WTC11 (cell line): Measurements from ENCODE around the gene KNL1. TPM values are rescaled to one million over a fixed set of nuclear protein-coding genes. Genes with fewer than 3 reads are reported as not detected.

Source experiments
- ATAC-seq: fragments of 200-7000 bp; cut with Tn5 transposase; 2 replicates; pipeline ENCODE4 v1.10.0; 2021; ENCODE audit warnings: mild to moderate bottlenecking, moderate library complexity
- CTCF ChIA-PET: fragments of 300-600 bp; sonication (Branson Sonifier 250); formaldehyde crosslinking; loops from one replicate; lab custom pipeline; 2021; ENCODE audit warnings: antibody characterized with exemption; lab: Charles Lee
- POLR2A ChIA-PET: fragments of 350-600 bp; sonication (Branson Sonifier 250); formaldehyde crosslinking; loops from one replicate; lab custom pipeline; 2021; ENCODE audit warnings: antibody characterized with exemption; lab: Charles Lee
- DNase-seq: peaks from one replicate; pipeline ENCODE4 v3.0.0; 2021; ENCODE audit warnings: low spot score
- H3K27ac Mint-ChIP-seq: 2 replicates; pipeline ENCODE4 v1.8.0; 2021; ENCODE audit warnings: mixed read lengths
- H3K27me3 Mint-ChIP-seq: 2 replicates; pipeline ENCODE4 v1.8.0; 2021; ENCODE audit warnings: low read depth, mild to moderate bottlenecking, moderate library complexity, mixed read lengths
- H3K36me3 Mint-ChIP-seq: 2 replicates; pipeline ENCODE4 v1.8.0; 2021; ENCODE audit warnings: mixed read lengths
- H3K4me1 Mint-ChIP-seq: 2 replicates; pipeline ENCODE4 v1.8.0; 2022; ENCODE audit warnings: mixed read lengths
- H3K4me3 Mint-ChIP-seq: 2 replicates; pipeline ENCODE4 v1.8.0; 2021; ENCODE audit warnings: mild to moderate bottlenecking, moderate library complexity, mixed read lengths
- H3K9me3 Mint-ChIP-seq: 2 replicates; pipeline ENCODE4 v1.8.0; 2021; ENCODE audit warnings: mixed read lengths
- ELF4 ChIP-seq: sonication (generic); formaldehyde crosslinking; IDR thresholded peaks from 2 replicates; pipeline ENCODE4 v1.8.1; 2022; ENCODE audit warnings: low read depth, mild to moderate bottlenecking, moderate library complexity, missing genetic modification reagents
- FOXP1 ChIP-seq: sonication (generic); formaldehyde crosslinking; IDR thresholded peaks from 2 replicates; pipeline ENCODE4 v1.8.0; 2022; ENCODE audit warnings: missing genetic modification reagents, mild to moderate bottlenecking, moderate library complexity, borderline replicate concordance
- GRHL2 ChIP-seq: fragments of 250-450 bp; sonication (Bioruptor Pico); IDR thresholded peaks from 2 replicates; pipeline ENCODE4 v1.8.0; 2022; ENCODE audit warnings: mild to moderate bottlenecking, moderate library complexity; ENCODE audit not compliant: insufficient replicate concordance, severe bottlenecking
- GTF2I ChIP-seq: fragments of 250-450 bp; sonication (Bioruptor Pico); conservative IDR thresholded peaks from 2 replicates; pipeline ENCODE4 v1.4.0; 2021; ENCODE audit warnings: mild to moderate bottlenecking
- NR3C1 ChIP-seq: sonication (generic); formaldehyde crosslinking; conservative IDR thresholded peaks from 2 replicates; pipeline ENCODE4 v1.8.1; 2023; ENCODE audit warnings: low read depth, mild to moderate bottlenecking, missing genetic modification reagents
- SMAD3 ChIP-seq: sonication (generic); formaldehyde crosslinking; IDR thresholded peaks from 2 replicates; pipeline ENCODE4 v1.8.0; 2022; ENCODE audit warnings: missing genetic modification reagents, mild to moderate bottlenecking, borderline replicate concordance
- SOX15 ChIP-seq: fragments of 250-450 bp; sonication (Bioruptor Pico); IDR thresholded peaks from 2 replicates; pipeline ENCODE4 v1.9.0; 2021; ENCODE audit warnings: mild to moderate bottlenecking
- TCF7 ChIP-seq: sonication (generic); formaldehyde crosslinking; IDR thresholded peaks from 2 replicates; pipeline ENCODE4 v1.8.0; 2022; ENCODE audit warnings: mild to moderate bottlenecking, low read depth, missing genetic modification reagents, moderate library complexity
- ZBTB21 ChIP-seq: sonication (generic); formaldehyde crosslinking; IDR thresholded peaks from 2 replicates; pipeline ENCODE4 v1.8.1; 2023; ENCODE audit warnings: mild to moderate bottlenecking, missing genetic modification reagents, borderline replicate concordance
- ZNF121 ChIP-seq: sonication (generic); formaldehyde crosslinking; IDR thresholded peaks from 2 replicates; pipeline ENCODE4 v1.8.0; 2023; ENCODE audit warnings: missing genetic modification reagents
- ZNF416 ChIP-seq: fragments of 250-450 bp; sonication (Bioruptor Pico); IDR thresholded peaks from 2 replicates; pipeline ENCODE4 v1.9.0; 2021; ENCODE audit warnings: mild to moderate bottlenecking, inconsistent platforms
- ZNF423 ChIP-seq: fragments of 250-450 bp; sonication (Bioruptor Pico); IDR thresholded peaks from 2 replicates; pipeline ENCODE4 v2.1.2; 2022; ENCODE audit warnings: mild to moderate bottlenecking, moderate library complexity
- total RNA-seq: library from RNA; stranded (reverse); gene quantifications from 3 replicates; pipeline ENCODE4 v1.2.3, GENCODE V29; 2021
- TF ChIP-seq, protein P1 (sequence below): fragments of 250-450 bp; sonication (Bioruptor Pico); IDR thresholded peaks from 2 replicates; pipeline ENCODE4 v1.9.0; 2021; ENCODE audit warnings: moderate library complexity, mild to moderate bottlenecking, inconsistent platforms, borderline replicate concordance
- TF ChIP-seq, protein P2 (sequence below): sonication (generic); formaldehyde crosslinking; IDR thresholded peaks from 2 replicates; pipeline ENCODE4 v1.8.0; 2023; ENCODE audit warnings: mild to moderate bottlenecking, missing genetic modification reagents
- TF ChIP-seq, protein P3 (sequence below): sonication (generic); formaldehyde crosslinking; IDR thresholded peaks from 2 replicates; pipeline ENCODE4 v1.8.1; 2023; ENCODE audit warnings: mild to moderate bottlenecking, missing genetic modification reagents, borderline replicate concordance
- TF ChIP-seq, protein P4 (sequence below): sonication (generic); formaldehyde crosslinking; IDR thresholded peaks from 2 replicates; pipeline ENCODE4 v1.8.0; 2022; ENCODE audit warnings: mild to moderate bottlenecking, missing genetic modification reagents
- TF ChIP-seq, protein P5 (sequence below): sonication (generic); formaldehyde crosslinking; IDR thresholded peaks from 2 replicates; pipeline ENCODE4 v1.8.0; 2022; ENCODE audit warnings: missing genetic modification reagents
- TF ChIP-seq, protein P6 (sequence below): sonication (generic); formaldehyde crosslinking; IDR thresholded peaks from 2 replicates; pipeline ENCODE4 v1.8.0; 2022; ENCODE audit warnings: mild to moderate bottlenecking, missing genetic modification reagents
- TF ChIP-seq, protein P7 (sequence below): sonication (generic); formaldehyde crosslinking; IDR thresholded peaks from 2 replicates; pipeline ENCODE4 v1.8.0; 2022; ENCODE audit warnings: mild to moderate bottlenecking, missing genetic modification reagents
- TF ChIP-seq, protein P8 (sequence below): fragments of 250-450 bp; sonication (Bioruptor Pico); IDR thresholded peaks from 2 replicates; pipeline ENCODE4 v1.9.0; 2021; ENCODE audit warnings: mild to moderate bottlenecking

KNL1 gene
- total RNA-seq, 1 experiment from 2014 or later, result 24.0 TPM

DNA sequence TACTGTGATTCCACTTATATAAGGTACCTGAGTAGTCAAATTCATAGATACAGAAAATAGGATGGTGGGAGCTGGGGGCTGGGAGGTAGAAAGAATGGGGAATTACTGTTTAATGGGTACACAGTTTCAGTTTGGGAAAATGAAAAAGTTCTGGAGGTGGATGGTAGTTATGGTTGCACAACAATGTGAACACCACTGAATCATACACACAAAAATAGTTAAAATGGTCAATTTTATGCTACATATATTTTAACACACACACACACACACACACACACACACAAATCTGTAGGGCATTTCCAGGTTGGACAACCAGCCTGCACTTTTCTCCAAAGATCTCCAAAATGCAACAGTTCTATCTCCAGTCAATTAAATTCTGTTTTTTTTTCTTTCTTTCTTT is 30.6 kb upstream of the KNL1 start:
- Mint-ChIP-seq H3K9me3 (no peaks in the 10 kb centered on the region), H3K36me3 (no peaks in the 10 kb centered on the region), H3K4me3 (0 out of 2 replicates have a peak overlapping the region, but pooled peaks have one; percentile 89), H3K27ac (no peak overlapping the region), H3K27me3 (no peaks in the 10 kb centered on the region), H3K4me1 (peaks cover 24% of the 10 kb centered on the region)
- TF ChIP-seq GRHL2 (no peak), ELF4 (CRISPR knock-in tag) (no peak)
- TF ChIP-seq, protein P1, sequence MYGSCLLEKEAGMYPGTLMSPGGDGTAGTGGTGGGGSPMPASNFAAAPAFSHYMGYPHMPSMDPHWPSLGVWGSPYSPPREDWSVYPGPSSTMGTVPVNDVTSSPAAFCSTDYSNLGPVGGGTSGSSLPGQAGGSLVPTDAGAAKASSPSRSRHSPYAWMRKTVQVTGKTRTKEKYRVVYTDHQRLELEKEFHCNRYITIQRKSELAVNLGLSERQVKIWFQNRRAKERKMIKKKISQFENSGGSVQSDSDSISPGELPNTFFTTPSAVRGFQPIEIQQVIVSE (CRISPR knock-in tag), result no peak
- ATAC-seq, result no peak
- CTCF ChIA-PET, result no interaction called here
- POLR2A ChIA-PET, result no interaction called here
- DNase-seq, result no peak

DNA sequence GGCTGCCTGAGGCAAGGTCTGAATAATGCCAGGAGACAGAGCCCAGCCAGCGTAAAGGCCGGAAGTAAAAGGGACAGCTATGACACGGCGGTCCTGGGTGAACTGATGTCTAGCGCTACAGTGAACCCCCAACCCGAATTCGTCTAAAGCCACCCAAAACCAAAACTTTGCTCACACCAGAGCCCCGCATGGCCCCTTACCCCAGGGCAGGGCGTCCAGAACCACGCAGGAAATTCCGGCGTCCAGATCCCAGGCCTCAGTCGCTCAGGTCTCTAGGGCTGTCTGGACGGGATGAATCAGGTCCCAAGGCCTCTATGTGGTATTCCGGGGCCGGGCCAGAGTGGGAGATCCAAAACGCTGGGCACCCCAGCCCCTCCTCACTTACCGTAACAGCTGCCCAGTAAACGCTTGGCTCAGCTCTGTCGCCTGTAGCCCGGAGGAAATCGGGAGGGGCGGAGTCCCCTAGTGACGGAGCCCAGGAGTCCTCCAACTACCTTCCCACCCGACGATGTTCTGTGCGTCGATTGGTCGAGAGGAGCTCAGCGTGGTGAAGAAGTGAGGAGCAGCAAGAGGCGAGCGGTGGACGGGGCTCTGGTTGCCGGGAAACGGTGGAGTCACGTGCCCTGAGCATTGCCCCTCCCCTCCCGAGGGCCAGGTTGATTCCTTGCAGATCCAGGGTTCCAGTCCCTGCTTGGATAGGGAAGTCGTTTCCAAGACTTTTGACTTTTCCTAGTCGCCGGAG is 29.3 kb upstream of the KNL1 start, which contains the start of gene CCDC32:
Gene CCDC32 (minus strand): TSS at position 452 of the 742 bp plus-strand sequence. CDS start 2,027 bp downstream, outside the sequence.
- Mint-ChIP-seq H3K4me1 (peaks cover 23% of the 10 kb centered on the region), H3K4me3 (peak within 1 kb of the TSS; percentile 89), H3K36me3 (no peaks in the 10 kb centered on the region), H3K27me3 (no peaks in the 10 kb centered on the region), H3K27ac (peak within 1 kb of the TSS; percentile 92), H3K9me3 (no peaks in the 10 kb centered on the region)
- DNase-seq (peak; percentile 97), ATAC-seq (peak; percentile 98)
- POLR2A ChIA-PET, result interaction anchor here (0.5 to 1.1 kb wide), 6 partner anchors 10 to 764 kb away, joined by 3 to 5 read pairs (median 3); no protein-coding TSS in a partner anchor
- CTCF ChIA-PET, result interaction anchor here (0.5 to 1.9 kb wide), 20 partner anchors 8 to 578 kb away, joined by 3 to 15 read pairs (median 4); partner anchors contain the start of gene VPS18
- TF ChIP-seq NR3C1 (CRISPR knock-in tag) (no peak), GTF2I (CRISPR knock-in tag) (no peak), FOXP1 (CRISPR knock-in tag) (no peak), SMAD3 (CRISPR knock-in tag) (peak; percentile 44; the same call in 1 of the 2 replicates), ZNF423 (no peak), ZNF121 (CRISPR knock-in tag) (peak; percentile 41; the same call in 1 of the 2 replicates), TCF7 (CRISPR knock-in tag) (no peak), ZBTB21 (CRISPR knock-in tag) (no peak), ZNF416 (no peak), SOX15 (no peak)
- TF ChIP-seq, protein P2, sequence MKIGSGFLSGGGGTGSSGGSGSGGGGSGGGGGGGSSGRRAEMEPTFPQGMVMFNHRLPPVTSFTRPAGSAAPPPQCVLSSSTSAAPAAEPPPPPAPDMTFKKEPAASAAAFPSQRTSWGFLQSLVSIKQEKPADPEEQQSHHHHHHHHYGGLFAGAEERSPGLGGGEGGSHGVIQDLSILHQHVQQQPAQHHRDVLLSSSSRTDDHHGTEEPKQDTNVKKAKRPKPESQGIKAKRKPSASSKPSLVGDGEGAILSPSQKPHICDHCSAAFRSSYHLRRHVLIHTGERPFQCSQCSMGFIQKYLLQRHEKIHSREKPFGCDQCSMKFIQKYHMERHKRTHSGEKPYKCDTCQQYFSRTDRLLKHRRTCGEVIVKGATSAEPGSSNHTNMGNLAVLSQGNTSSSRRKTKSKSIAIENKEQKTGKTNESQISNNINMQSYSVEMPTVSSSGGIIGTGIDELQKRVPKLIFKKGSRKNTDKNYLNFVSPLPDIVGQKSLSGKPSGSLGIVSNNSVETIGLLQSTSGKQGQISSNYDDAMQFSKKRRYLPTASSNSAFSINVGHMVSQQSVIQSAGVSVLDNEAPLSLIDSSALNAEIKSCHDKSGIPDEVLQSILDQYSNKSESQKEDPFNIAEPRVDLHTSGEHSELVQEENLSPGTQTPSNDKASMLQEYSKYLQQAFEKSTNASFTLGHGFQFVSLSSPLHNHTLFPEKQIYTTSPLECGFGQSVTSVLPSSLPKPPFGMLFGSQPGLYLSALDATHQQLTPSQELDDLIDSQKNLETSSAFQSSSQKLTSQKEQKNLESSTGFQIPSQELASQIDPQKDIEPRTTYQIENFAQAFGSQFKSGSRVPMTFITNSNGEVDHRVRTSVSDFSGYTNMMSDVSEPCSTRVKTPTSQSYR (CRISPR knock-in tag), result no peak
- TF ChIP-seq, protein P3, sequence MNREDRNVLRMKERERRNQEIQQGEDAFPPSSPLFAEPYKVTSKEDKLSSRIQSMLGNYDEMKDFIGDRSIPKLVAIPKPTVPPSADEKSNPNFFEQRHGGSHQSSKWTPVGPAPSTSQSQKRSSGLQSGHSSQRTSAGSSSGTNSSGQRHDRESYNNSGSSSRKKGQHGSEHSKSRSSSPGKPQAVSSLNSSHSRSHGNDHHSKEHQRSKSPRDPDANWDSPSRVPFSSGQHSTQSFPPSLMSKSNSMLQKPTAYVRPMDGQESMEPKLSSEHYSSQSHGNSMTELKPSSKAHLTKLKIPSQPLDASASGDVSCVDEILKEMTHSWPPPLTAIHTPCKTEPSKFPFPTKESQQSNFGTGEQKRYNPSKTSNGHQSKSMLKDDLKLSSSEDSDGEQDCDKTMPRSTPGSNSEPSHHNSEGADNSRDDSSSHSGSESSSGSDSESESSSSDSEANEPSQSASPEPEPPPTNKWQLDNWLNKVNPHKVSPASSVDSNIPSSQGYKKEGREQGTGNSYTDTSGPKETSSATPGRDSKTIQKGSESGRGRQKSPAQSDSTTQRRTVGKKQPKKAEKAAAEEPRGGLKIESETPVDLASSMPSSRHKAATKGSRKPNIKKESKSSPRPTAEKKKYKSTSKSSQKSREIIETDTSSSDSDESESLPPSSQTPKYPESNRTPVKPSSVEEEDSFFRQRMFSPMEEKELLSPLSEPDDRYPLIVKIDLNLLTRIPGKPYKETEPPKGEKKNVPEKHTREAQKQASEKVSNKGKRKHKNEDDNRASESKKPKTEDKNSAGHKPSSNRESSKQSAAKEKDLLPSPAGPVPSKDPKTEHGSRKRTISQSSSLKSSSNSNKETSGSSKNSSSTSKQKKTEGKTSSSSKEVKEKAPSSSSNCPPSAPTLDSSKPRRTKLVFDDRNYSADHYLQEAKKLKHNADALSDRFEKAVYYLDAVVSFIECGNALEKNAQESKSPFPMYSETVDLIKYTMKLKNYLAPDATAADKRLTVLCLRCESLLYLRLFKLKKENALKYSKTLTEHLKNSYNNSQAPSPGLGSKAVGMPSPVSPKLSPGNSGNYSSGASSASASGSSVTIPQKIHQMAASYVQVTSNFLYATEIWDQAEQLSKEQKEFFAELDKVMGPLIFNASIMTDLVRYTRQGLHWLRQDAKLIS, result no peak
- TF ChIP-seq, protein P4, sequence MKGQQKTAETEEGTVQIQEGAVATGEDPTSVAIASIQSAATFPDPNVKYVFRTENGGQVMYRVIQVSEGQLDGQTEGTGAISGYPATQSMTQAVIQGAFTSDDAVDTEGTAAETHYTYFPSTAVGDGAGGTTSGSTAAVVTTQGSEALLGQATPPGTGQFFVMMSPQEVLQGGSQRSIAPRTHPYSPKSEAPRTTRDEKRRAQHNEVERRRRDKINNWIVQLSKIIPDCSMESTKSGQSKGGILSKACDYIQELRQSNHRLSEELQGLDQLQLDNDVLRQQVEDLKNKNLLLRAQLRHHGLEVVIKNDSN (CRISPR knock-in tag), result peak; percentile 98
- TF ChIP-seq, protein P5, sequence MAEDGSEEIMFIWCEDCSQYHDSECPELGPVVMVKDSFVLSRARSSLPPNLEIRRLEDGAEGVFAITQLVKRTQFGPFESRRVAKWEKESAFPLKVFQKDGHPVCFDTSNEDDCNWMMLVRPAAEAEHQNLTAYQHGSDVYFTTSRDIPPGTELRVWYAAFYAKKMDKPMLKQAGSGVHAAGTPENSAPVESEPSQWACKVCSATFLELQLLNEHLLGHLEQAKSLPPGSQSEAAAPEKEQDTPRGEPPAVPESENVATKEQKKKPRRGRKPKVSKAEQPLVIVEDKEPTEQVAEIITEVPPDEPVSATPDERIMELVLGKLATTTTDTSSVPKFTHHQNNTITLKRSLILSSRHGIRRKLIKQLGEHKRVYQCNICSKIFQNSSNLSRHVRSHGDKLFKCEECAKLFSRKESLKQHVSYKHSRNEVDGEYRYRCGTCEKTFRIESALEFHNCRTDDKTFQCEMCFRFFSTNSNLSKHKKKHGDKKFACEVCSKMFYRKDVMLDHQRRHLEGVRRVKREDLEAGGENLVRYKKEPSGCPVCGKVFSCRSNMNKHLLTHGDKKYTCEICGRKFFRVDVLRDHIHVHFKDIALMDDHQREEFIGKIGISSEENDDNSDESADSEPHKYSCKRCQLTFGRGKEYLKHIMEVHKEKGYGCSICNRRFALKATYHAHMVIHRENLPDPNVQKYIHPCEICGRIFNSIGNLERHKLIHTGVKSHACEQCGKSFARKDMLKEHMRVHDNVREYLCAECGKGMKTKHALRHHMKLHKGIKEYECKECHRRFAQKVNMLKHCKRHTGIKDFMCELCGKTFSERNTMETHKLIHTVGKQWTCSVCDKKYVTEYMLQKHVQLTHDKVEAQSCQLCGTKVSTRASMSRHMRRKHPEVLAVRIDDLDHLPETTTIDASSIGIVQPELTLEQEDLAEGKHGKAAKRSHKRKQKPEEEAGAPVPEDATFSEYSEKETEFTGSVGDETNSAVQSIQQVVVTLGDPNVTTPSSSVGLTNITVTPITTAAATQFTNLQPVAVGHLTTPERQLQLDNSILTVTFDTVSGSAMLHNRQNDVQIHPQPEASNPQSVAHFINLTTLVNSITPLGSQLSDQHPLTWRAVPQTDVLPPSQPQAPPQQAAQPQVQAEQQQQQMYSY (CRISPR knock-in tag), result no peak
- TF ChIP-seq, protein P6, sequence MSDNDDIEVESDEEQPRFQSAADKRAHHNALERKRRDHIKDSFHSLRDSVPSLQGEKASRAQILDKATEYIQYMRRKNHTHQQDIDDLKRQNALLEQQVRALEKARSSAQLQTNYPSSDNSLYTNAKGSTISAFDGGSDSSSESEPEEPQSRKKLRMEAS (CRISPR knock-in tag), result peak; percentile 85
- TF ChIP-seq, protein P7, sequence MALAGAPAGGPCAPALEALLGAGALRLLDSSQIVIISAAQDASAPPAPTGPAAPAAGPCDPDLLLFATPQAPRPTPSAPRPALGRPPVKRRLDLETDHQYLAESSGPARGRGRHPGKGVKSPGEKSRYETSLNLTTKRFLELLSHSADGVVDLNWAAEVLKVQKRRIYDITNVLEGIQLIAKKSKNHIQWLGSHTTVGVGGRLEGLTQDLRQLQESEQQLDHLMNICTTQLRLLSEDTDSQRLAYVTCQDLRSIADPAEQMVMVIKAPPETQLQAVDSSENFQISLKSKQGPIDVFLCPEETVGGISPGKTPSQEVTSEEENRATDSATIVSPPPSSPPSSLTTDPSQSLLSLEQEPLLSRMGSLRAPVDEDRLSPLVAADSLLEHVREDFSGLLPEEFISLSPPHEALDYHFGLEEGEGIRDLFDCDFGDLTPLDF (CRISPR knock-in tag), result no peak
- TF ChIP-seq, protein P8, sequence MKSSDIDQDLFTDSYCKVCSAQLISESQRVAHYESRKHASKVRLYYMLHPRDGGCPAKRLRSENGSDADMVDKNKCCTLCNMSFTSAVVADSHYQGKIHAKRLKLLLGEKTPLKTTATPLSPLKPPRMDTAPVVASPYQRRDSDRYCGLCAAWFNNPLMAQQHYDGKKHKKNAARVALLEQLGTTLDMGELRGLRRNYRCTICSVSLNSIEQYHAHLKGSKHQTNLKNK, result no peak
